Erythroblast (primary cell): ENCODE results near the gene TAS1R2.

Source experiments
- GATA1 ChIP-seq: IDR thresholded peaks from 2 replicates; pipeline ENCODE4 v1.6.1; 2011; ENCODE audit warnings: low read depth, mild to moderate bottlenecking, control low read depth, low read length, moderate library complexity
- POLR2A ChIP-seq: IDR thresholded peaks from 2 replicates; pipeline ENCODE4 v1.6.1; 2011; ENCODE audit warnings: mild to moderate bottlenecking, low read length

- TF ChIP-seq POLR2A (no peak), GATA1 (no peak)
Measured at GRCh38 chr1:18794561-18794960, 64.9 kb downstream of the TAS1R2 start.
